HTERT RPE-1 (cell line): ENCODE measurements around the gene CCDC91.

ENCODE experiments used
- in situ Hi-C: fragments of 300-500 bp; cut with MboI; formaldehyde crosslinking; loops from 4 replicates; pipeline ENCODE4 v1.14.3; 2020; ENCODE audit warnings: low sequenced_read_pairs

CCDC91 gene

GRCh38 chr12:28513983-28514382, 323.7 kb downstream of the CCDC91 start:
- in situ Hi-C loops: no loop called here

DNA sequence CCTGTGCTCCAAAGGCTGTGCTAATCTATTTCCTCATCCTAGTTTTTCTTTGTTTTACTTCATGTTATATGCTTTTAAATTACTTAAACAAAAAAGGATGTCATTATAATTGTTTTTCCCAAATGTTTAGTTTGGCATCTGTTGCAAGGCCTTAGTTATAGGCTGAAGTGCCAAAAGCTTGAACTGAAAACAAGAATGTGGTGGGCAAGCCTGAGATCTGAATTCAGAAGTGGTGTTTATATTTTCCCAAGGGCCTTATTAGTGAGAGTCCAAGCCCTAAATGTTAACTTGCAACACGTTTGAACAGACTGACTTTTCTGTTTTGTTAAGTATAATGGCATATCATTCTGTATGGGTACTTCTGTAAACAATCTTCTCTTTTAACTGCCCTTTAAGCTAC, 326.8 kb downstream of the CCDC91 start:
- in situ Hi-C loops: no loop called here

- in situ Hi-C loops: no loop called here
These were observed 337.5 kb downstream of the CCDC91 start for GRCh38 chr12:28527631-28528249.

DNA sequence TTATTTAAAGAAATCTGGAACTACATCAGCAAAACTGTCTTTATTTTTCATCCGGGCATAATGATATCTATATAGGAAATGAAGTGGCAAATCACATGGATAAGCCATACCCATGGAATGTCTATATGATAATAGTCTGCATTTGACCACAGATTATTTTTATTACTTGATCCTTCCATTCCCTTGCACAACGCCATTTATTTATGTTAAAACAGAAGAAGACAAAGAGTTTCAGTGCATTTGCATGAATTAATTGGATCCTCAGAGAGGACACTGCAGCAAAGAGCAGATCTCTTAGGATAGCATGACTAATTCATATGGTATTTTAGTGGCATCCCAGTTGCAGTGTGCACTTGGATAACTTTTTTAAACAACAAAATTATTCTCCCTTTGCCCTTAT, 345.0 kb downstream of the CCDC91 start:
- in situ Hi-C loops: no loop called here

DNA sequence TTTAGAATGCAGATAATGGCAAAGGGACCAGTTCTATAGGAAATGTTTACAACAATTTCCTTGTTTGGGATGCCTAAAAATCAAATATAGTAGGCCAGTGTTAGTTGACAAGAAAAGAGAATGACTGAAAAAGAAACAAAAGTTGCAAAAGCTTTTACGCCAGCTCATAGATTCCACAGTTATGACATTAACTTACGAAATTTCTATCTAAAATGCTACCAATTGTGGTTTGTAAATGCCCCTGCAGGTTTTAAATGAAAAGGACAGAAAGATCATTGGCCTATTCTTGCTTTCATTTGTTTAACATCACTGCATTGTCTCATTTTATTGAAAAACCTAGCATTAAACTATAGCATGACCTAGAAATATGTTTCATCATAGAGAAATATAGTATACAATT, 345.8 kb downstream of the CCDC91 start:
- in situ Hi-C loops: no loop called here

- in situ Hi-C loops: no loop called here
These were observed 347.2 kb downstream of the CCDC91 start for GRCh38 chr12:28537474-28537873.

DNA sequence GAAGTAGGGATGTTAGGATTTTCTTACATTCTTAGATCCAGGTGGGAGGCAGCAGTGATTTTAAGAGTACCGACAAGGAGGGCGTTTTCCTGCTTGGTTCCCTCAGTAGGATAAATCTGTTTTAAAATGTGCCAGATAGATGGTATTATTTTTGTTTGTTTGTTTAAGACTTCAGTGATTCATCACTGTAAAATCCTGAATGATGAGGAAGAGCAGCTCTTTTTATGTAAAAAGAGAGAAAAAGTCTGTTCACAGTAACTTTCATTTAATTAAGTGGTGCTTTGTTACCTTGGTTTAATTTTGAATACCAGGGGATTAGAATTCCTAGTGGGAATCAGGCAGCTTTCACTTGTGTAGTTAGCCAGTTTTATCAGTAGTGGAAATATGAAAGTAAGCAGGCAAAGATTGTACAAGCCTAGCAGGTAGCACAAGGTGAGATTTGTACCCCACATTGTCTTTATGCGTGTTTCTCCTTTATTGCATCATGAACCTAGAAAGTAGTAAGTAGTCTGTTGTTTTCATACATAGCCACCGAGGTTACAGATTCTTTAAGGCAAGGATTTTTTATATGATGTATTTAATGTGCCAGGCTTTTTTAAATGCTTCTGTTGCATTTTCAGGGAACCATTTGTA, 349.6 kb downstream of the CCDC91 start:
- in situ Hi-C loops: no loop called here

GRCh38 chr12:28540324-28540714, 350.1 kb downstream of the CCDC91 start:
- in situ Hi-C loops: no loop called here

DNA sequence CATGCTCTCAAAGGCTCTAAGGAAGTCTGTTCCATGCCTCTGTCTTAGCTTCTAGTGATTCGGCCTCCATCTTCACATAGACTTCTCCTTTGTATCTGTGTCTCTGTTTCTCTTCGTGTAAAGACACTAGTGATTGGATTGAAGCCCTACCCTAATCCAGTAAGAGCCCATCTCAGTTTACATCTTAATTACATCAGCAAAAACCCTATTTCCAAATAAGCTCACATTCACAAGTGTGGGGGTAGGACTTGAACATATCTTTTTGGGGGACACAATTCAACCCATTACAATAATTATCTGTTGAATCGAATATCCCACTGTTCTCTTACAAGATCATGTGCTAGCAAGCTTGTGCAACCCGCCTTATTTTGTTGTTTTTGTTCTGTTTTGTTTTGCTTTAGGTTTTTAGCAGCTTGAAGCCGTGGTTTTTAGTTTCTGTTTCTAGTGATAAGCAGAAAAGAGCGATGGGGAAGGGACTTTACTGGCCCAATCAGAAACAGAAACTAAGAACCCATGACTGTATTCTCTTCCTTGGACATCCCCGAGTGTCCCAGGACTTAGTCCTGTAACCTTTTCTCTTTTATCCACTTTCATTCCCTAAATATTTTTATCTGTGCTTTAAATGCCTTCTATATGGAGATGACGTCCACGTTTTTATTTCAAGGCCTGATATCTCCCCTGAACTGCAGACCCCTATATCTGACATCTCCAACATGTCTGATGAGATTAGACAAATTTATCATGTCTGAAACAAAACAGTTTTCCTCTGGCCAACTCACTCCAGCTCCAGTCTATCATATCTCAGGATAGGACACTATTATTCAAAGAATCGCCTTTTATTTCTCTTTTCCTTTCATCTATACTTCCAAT, 353.0 kb downstream of the CCDC91 start:
- in situ Hi-C loops: no loop called here

- in situ Hi-C loops: no loop called here
These were observed 360.8 kb downstream of the CCDC91 start for GRCh38 chr12:28550757-28551704.

DNA sequence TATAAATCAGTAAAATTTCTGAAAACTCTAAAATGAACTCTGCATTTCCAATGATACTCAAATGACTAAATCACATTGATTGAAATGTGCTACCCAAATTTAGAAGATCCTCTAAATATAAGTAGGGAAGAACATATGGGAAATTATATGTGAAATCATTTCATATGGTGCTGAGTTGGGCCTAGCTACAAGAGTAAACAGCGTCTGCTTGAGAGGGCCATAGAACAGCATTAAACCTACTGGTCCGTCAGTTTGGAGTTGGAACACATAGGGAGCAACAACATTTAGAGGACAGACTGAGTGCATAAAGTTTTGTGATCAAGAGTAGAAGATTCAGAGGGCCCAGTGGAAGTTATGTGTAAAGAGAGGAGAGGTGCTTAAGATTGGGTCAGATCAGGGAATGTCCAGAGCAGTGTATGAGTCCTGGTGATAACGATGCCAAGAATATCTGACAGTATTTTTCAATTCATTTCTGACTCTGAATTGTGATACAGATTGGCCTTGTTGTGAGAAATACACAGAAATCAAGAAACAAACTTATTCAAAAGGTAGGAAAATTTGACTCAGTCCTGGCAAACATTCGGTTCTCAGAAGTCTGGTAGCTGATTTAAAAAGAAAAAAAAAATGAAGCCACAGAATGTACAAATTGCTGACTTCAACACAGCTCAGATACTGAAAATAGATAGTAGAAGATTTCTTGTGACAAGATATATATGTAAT, 362.2 kb downstream of the CCDC91 start:
- in situ Hi-C loops: no loop called here

- in situ Hi-C loops: no loop called here
These were observed 365.5 kb downstream of the CCDC91 start for GRCh38 chr12:28555748-28556147.

GRCh38 chr12:28558250-28558649, 368.0 kb downstream of the CCDC91 start:
- in situ Hi-C loops: no loop called here

DNA sequence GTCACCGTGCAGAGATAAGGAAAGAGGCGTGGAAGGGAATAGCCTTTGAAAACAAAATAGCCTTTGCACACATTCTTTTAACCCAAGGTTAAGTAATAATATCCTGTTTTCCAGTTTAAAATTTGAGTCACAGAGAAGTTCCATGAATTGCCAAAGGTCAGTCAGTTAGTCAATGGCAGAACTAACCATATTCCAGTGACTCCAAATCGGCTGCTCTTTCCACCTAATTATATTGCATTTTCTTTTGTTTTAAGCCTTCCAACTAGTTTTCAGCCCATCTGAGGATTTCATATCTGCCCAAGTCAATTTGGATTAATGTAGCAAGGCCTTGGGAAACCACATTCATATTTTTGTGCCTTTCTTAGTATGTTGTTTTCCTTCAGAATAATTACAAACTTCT, 373.0 kb downstream of the CCDC91 start:
- in situ Hi-C loops: no loop called here

- in situ Hi-C loops: no loop called here
These were observed 373.7 kb downstream of the CCDC91 start for GRCh38 chr12:28563936-28564335.

GRCh38 chr12:28568118-28568517, 377.9 kb downstream of the CCDC91 start:
- in situ Hi-C loops: no loop called here

DNA sequence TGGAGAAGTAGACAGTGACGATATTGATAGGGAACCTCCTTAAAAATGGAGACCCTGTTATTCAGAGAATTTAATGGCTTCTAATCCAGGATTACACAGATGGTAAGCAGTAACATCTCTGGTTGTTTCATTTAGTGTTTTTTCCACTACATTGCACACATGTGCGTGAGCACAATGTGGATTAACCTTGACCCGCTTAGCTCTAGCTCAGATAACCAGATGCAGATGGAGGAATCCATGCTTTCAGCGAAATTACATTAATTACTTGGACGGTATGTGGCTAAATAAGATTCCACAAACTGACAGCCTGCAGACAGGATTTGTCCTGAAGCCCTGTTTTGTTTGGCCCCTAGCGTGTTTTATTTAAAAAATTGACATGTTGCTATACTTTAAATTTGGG, 378.4 kb downstream of the CCDC91 start:
- in situ Hi-C loops: no loop called here

- in situ Hi-C loops: no loop called here
These were observed 379.6 kb downstream of the CCDC91 start for GRCh38 chr12:28569698-28570411.

- in situ Hi-C loops: no loop called here
These were observed 380.6 kb downstream of the CCDC91 start for GRCh38 chr12:28570811-28571210.
